NCI-H128 (cell line): ENCODE results near the gene KCNN3.
A peak's percentile ranks its signal among the peaks of the same experiment; 100 is the strongest.

Experiments used
- DNase-seq: peaks from one replicate; lab custom pipeline; 2025; ENCODE audit not compliant: unreplicated experiment; lab: John Stamatoyannopoulos, UW

KCNN3 gene

DNA sequence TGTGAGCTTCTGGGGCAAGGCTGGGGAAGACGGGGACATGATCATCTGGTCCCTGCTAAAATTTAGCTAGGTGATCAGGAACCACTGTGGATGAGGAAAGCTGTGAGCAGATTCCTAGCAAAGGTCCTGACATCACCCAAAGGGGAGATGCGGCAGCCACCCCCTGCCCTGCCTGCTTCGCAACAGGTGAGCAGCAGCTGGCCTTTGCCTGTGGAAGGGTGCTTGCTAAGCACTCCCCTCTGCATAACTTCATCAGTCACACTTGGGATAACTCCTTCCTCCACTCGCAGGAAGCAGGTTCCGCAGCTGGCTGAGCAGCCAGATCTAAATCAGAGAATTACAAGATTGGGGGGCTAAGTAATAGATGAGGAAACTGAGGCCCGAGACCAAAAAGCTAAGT lies 51.2 kb downstream of the KCNN3 start:
- no peak for DNase-seq

- no peak for DNase-seq
These were observed 53.1 kb downstream of the KCNN3 start for GRCh38 chr1:154816937-154817336.

DNA sequence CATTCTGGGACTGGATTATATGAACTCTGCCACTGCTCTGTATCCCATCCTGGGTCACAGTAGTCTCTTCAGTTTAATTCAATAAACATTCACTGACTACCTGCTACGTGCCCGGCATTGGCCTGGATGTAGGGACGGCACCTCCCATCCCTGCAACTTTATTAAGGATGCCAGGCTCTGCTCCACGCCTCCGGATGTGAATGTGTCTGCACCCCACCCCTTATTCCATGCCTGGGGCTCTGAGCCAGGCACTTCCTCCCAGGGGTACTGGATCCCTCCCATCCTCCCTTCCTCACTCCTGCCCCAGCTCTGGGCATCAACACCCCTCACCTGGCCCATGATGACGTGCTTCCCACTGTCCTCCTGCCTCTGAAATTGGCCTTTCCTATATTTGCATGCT lies 53.7 kb downstream of the KCNN3 start:
- no peak for DNase-seq

- DNase-seq: no peak
These were observed 56.1 kb downstream of the KCNN3 start for GRCh38 chr1:154813846-154814505.

GRCh38 chr1:154813300-154813816 lies 56.7 kb downstream of the KCNN3 start:
- DNase-seq: peak; percentile 11

DNA sequence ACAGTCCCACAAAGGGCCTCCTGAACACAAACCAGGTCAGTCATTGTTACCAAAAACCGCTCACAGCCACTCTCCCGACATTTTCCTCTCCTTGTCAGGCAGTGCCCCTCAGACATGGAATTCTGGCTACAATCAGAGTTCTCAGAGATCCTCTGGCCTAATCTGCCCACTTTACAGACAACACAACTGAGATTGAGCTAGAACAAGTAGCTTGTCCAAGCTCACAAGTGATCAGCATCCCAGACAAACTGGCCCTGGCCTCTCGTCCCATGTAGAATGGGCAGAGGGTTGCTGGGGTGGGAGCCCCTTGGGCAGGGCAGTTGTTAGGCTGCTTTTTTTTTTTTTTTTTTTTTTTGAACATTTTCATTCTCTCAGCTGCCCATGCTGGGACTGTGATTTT lies 57.2 kb downstream of the KCNN3 start:
- no peak for DNase-seq

DNA sequence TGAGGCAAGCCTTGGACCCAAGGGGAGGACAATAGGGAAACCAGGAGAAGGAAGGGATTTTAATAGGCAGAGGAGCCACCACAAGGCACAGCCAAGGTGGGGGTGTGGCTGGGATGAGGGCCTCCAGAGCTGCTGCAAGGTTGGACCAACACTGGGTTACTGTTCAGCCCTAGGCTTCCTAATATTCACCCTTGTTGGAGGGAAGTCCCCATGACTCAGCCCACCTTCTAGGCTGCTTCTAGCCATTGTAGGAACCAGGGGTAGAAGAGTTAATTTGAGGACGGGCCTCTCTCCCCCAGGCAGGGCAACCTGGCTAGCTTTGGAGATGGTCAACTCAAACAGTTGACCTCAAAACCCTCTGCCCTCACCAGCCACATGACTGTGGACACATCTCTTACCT lies 59.5 kb downstream of the KCNN3 start:
- DNase-seq: no peak

- DNase-seq: no peak
These were observed 60.4 kb downstream of the KCNN3 start for GRCh38 chr1:154809436-154810413.

DNA sequence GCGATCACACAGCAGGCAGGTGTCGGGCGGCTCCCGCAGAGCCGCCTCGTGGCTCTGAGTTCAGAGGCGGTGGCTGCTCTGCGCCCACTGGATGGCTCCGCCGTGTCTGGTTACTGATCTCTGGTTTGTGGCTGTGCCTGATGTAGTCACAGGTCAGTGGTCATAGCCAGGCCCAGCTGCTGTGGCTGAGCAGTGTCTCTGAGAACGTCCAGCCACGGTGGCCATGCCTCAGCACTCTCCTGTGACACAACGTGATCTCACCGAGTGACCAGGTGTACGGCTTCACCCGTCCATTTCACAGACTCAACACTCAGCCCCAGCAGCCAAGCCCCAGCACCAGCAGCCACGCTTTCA lies 61.2 kb downstream of the KCNN3 start:
- no peak for DNase-seq

DNA sequence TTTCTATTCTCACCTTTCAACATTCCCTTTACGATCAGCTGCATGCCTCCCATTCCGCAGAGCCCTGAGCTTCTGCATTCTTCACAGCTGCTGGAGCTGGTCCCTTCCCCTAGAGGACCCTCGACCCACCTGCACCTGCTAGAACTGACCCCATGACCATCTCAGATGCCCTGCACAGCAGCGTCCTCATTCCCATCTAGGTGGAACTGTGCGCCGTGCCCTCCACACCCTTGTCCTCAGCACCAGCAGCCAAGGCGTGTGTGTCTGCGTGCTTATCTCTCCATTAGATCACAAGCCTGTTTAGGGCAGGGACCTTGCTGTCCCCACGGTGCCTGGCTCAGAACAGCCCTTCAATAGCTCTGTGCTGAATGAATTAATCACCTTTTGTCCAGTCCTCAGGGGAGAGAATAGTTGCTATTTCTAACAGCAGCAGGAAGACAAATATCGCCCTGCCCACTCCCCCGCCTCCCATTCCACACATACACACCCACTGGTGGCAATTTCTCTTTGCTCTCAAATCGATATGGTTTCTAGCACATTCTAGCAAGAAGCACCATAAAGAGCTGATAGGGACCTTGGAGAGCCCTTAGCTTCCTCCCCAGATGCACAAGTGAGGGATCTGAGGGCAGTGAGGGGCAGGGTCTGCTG lies 61.7 kb downstream of the KCNN3 start:
- no peak for DNase-seq

DNA sequence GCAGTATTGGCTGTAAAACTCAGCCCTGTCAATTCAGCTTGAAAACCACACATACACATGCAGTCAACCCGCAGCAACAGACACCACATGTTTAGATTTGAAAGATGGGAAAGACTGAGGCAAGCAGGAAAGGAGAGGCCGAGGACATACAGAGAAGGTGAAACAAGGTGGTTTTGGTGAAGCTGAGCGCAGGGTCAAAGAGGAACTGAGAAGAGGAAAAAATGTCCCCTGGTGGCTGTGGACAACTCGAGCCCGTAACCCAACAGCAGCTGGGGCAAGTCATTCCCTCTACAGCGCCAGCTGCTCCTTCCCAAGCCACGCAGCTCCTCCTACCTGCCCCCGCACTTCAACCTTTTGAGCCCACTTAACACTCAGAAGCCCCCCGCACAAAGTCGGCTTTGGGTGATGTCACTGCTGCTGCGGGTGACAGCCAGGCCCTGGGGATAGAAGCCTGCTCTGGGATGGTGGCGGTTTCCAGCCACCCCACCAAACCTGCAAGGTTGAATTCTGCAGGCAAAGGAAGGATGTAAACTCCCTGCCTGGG lies 63.0 kb downstream of the KCNN3 start:
- DNase-seq: no peak

DNA sequence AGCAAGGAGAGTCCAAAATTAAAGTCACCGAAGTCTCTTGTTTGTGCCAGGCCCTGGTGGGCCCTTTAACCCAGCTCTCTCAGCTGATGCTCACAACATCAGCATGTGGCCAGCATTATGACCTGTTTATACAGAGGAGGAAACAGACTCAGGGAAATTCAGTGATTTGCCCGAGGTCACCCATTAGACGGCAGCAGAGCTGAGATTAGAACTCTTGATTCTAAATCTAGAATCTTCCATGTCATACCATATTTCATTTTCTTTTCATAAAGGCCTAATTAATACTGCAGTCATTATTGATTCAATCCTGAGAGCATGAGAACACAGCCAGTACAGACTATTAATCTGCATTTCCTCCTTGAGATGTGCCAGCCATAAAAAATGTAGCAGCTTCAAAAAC lies 63.7 kb downstream of the KCNN3 start:
- DNase-seq: no peak

GRCh38 chr1:154802982-154803920 lies 66.8 kb downstream of the KCNN3 start:
- no peak for DNase-seq

GRCh38 chr1:154802336-154802969 lies 67.6 kb downstream of the KCNN3 start:
- no peak for DNase-seq

- no peak for DNase-seq
These were observed 68.7 kb downstream of the KCNN3 start for GRCh38 chr1:154801234-154802011.

DNA sequence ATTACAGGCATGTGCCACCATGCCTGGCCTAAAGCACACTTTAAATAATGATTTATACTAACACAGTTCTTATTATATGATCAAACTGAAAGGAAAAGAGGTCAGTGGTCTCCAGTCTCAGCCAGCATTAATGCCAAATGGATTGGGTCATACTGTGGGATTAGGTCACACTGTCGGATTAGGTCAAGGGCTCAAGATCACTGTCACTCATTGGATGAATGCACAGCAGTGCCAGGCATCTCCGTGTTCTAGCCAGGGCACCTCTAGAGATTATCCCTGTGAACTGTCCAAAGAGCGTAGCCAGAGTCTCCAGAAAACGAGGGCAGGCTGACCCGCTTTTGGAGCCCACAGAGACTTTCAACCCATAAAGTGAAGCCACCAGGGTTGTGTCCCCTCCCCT lies 70.9 kb downstream of the KCNN3 start:
- DNase-seq: no peak

DNA sequence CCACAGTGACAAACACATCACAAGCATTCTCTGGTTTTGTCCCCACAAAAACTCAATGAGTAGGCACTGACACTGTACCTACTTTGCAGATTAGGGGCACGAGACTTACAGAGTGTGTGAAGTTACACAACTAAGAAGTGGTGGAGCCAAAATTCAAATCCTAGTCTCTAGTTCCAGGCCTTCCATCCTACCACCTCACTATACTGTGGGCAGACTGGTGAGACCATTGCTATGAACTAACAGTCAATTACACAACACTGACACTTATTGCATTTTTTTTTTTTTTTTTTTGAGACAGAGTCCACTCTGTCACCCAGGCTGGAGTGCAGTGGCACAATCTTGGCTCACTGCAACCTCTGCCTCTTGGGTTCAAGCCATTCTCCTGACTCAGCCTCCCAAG lies 71.4 kb downstream of the KCNN3 start:
- DNase-seq: no peak

GRCh38 chr1:154797175-154797574 lies 72.9 kb downstream of the KCNN3 start:
- no peak for DNase-seq

DNA sequence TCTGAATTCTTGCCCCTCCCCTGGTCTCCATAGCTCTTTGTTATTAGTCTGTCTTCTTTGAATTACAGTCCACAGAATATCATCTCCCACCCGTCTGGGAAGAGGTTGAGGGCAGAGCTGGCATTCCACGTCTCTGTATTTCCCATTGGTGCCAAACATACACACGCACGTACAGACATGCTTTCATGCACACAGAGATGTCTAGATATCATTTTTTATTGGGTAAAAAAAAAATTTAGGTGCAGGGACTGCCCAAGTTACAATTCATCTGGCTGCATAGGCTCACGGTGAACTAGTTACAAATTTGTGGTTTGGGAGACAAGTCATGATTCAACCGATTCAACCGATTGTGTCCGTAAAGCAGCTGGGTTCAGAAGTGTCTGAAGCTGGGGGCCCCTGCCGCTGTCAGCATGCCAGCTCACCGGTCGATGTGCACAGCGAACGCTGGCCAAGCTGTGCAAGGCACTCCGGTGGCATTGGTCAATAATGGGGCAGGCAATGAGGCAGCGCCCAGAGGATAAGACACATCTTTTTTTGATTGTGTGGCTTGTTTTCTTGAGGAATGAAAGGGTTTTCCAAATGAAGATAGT lies 73.7 kb downstream of the KCNN3 start:
- no peak for DNase-seq
